Panc1 (cell line): Measurements from ENCODE around the gene IL1RAPL1. TPM values are rescaled to one million over a fixed set of nuclear protein-coding genes. Genes with fewer than 3 reads are reported as not detected.

Experiments used
- ATAC-seq: fragments of 200-7000 bp; cut with Tn5 transposase; 2 replicates; pipeline ENCODE4 v1.9.1; 2020; ENCODE audit warnings: mild to moderate bottlenecking, moderate library complexity
- BruUV-seq: library from RNA; stranded (reverse); fragments of 400-500 nt; replicated peaks from 2 replicates; lab custom pipeline; 2021; lab: Mats Ljungman, UMichigan
- CTCF ChIA-PET: fragments of 300-600 bp; sonication (Branson Sonifier 250); formaldehyde crosslinking; loops from one replicate; lab custom pipeline; 2022; ENCODE audit warnings: antibody characterized with exemption; lab: Charles Lee
- POLR2A ChIA-PET: fragments of 300-600 bp; sonication (Branson Sonifier 250); formaldehyde crosslinking; loops from one replicate; lab custom pipeline; 2022; ENCODE audit warnings: antibody characterized with exemption; lab: Charles Lee
- DNase-seq: peaks from one replicate; pipeline ENCODE4 v3.0.0-alpha.2; 2010; ENCODE audit warnings: low read depth, low spot score
- H3K27ac ChIP-seq: 2 replicates; pipeline ENCODE4 v1.5.1; 2011; ENCODE audit warnings: mild to moderate bottlenecking, low read length, inconsistent platforms
- H3K27me3 ChIP-seq: fragments of 200-500 bp; sonication (Bioruptor generic); 2 replicates; pipeline ENCODE4 v1.6.0; 2014; ENCODE audit warnings: low read length, inconsistent platforms; ENCODE audit not compliant: control insufficient read depth, insufficient read depth
- H3K36me3 ChIP-seq: fragments of 200-500 bp; sonication (Bioruptor generic); 2 replicates; pipeline ENCODE4 v1.5.1; 2014; ENCODE audit warnings: inconsistent platforms, mild to moderate bottlenecking, low read length, moderate library complexity; ENCODE audit not compliant: control insufficient read depth, insufficient read depth
- H3K4me1 ChIP-seq: 2 replicates; pipeline ENCODE4 v1.5.1; 2011; ENCODE audit warnings: inconsistent platforms, mild to moderate bottlenecking, low read length, moderate library complexity; ENCODE audit not compliant: control insufficient read depth, insufficient read depth
- H3K4me3 ChIP-seq, 2 experiments: 2 replicates each; pipeline ENCODE4 v1.5.1; 2011 to 2012; ENCODE audit warnings: low read depth in 2 of 2, low read length in 2 of 2, mild to moderate bottlenecking in 2 of 2, inconsistent platforms in 1 of 2, moderate library complexity in 1 of 2
- H3K9me3 ChIP-seq: fragments of 200-500 bp; sonication (Bioruptor generic); 2 replicates; pipeline ENCODE4 v1.5.1; 2014; ENCODE audit warnings: low read depth, mild to moderate bottlenecking, inconsistent platforms, low read length, moderate library complexity; ENCODE audit not compliant: control insufficient read depth, insufficient read depth
- POLR2AphosphoS5 ChIP-seq: IDR thresholded peaks from 2 replicates; pipeline ENCODE4 v1.6.1; 2012; ENCODE audit warnings: mild to moderate bottlenecking, low read depth, low read length, moderate library complexity
- SIN3A ChIP-seq: IDR thresholded peaks from 2 replicates; pipeline ENCODE4 v1.6.1; 2012; ENCODE audit warnings: low read depth, mild to moderate bottlenecking, low read length, moderate library complexity, borderline replicate concordance; ENCODE audit not compliant: insufficient read depth
- TCF7L2 ChIP-seq: IDR thresholded peaks from 2 replicates; pipeline ENCODE4 v1.6.1; 2011; ENCODE audit warnings: mild to moderate bottlenecking, low read depth, low read length, inconsistent platforms
- in situ Hi-C: cut with HindIII; loops from 2 replicates; pipeline ENCODE4 v1.10.0; 2016; ENCODE audit warnings: low sequenced_read_pairs, low pct_unique_long_range_greater_than_20kb
- intact Hi-C: fragments of 100-400 bp; cut with micrococcal nuclease; formaldehyde crosslinking; loops from one replicate; pipeline ENCODE4 v1.10.0; 2022; ENCODE audit not compliant: unreplicated experiment
- total RNA-seq: library from RNA; stranded (reverse); gene quantifications from one replicate; pipeline ENCODE4 v1.2.1, GENCODE V29; 2021; ENCODE audit not compliant: unreplicated experiment
- TF ChIP-seq, protein P1 (sequence below), 2 experiments: IDR thresholded peaks; 2 replicates each; pipeline ENCODE4 v1.6.1; 2011 to 2012; ENCODE audit warnings: low read depth in 2 of 2, control low read depth in 1 of 2, low read length in 1 of 2, mild to moderate bottlenecking in 1 of 2, moderate library complexity in 1 of 2; ENCODE audit not compliant: insufficient read depth in 1 of 2
- TF ChIP-seq, protein P2 (sequence below): fragments of 450-650 bp; IDR thresholded peaks from 2 replicates; pipeline ENCODE4 v1.5.1; 2017; ENCODE audit warnings: mild to moderate bottlenecking

IL1RAPL1 gene
- total RNA-seq, 1 experiment from 2014 or later: 0.59 TPM

DNA sequence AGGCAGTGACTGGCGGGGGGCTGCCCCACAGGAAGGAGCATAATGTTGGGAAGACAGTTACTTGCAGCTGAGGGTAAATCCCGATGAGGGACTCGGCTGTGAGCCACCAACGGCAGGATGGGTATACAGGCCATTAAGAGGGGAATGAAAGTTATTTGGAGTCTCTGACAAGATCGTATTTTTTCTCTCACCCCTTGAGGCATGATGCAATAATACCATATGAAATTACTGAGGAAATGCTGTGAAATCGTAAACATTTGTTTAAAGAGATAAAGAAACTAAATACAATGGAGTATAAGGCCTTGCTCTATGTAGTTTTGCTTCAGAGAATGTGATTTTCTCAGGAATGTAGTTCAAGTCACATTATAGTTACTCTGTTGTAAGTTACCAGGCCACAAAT is 12.7 kb downstream of the IL1RAPL1 start:
- Histone ChIP-seq H3K4me1 (no peaks in the 10 kb centered on the region), H3K27me3 (no peaks in the 10 kb centered on the region), H3K36me3 (no peaks in the 10 kb centered on the region), H3K4me3 (no peak overlapping the region), H3K9me3 (no peaks in the 10 kb centered on the region), H3K27ac (no peak overlapping the region)
- ChIA-PET CTCF (no interaction called here), POLR2A (no interaction called here)
- TF ChIP-seq POLR2AphosphoS5 (no peak), SIN3A (no peak), TCF7L2 (no peak)
- TF ChIP-seq, protein P1, sequence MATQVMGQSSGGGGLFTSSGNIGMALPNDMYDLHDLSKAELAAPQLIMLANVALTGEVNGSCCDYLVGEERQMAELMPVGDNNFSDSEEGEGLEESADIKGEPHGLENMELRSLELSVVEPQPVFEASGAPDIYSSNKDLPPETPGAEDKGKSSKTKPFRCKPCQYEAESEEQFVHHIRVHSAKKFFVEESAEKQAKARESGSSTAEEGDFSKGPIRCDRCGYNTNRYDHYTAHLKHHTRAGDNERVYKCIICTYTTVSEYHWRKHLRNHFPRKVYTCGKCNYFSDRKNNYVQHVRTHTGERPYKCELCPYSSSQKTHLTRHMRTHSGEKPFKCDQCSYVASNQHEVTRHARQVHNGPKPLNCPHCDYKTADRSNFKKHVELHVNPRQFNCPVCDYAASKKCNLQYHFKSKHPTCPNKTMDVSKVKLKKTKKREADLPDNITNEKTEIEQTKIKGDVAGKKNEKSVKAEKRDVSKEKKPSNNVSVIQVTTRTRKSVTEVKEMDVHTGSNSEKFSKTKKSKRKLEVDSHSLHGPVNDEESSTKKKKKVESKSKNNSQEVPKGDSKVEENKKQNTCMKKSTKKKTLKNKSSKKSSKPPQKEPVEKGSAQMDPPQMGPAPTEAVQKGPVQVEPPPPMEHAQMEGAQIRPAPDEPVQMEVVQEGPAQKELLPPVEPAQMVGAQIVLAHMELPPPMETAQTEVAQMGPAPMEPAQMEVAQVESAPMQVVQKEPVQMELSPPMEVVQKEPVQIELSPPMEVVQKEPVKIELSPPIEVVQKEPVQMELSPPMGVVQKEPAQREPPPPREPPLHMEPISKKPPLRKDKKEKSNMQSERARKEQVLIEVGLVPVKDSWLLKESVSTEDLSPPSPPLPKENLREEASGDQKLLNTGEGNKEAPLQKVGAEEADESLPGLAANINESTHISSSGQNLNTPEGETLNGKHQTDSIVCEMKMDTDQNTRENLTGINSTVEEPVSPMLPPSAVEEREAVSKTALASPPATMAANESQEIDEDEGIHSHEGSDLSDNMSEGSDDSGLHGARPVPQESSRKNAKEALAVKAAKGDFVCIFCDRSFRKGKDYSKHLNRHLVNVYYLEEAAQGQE (IDR thresholded peaks at IDR 0.05; ENCODE audit: insufficient read depth in 1 of 2, low read depth in 2 of 2, low read length in 1 of 2): no peak
- TF ChIP-seq, protein P2, sequence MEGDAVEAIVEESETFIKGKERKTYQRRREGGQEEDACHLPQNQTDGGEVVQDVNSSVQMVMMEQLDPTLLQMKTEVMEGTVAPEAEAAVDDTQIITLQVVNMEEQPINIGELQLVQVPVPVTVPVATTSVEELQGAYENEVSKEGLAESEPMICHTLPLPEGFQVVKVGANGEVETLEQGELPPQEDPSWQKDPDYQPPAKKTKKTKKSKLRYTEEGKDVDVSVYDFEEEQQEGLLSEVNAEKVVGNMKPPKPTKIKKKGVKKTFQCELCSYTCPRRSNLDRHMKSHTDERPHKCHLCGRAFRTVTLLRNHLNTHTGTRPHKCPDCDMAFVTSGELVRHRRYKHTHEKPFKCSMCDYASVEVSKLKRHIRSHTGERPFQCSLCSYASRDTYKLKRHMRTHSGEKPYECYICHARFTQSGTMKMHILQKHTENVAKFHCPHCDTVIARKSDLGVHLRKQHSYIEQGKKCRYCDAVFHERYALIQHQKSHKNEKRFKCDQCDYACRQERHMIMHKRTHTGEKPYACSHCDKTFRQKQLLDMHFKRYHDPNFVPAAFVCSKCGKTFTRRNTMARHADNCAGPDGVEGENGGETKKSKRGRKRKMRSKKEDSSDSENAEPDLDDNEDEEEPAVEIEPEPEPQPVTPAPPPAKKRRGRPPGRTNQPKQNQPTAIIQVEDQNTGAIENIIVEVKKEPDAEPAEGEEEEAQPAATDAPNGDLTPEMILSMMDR: no peak
- BruUV-seq: no TSS peak
- intact Hi-C loops (no loop called here), in situ Hi-C loops (no loop called here)
- ATAC-seq (no peak), DNase-seq (no peak)

DNA sequence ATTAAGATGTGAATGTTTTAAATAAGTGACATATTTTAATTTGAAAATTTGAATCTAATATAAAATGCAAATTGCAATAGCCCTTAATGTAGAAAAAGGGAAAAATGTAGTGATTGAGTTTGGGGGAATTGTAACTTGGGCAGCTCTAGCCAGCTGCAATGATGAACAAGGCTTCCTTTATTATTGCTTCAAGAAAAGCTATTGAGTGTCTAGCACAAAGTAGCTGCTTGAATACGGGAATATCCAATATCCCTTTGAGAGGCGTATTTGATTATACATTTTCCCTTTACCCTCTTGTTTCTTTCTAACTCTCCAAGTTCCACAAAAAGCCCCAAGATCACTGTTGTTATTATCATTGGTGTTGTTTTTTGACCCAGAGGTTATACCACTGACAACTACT is 21.8 kb downstream of the IL1RAPL1 start:
- CTCF ChIA-PET: no interaction called here
- no TSS peak for BruUV-seq

More for the DNA sequence above, 21.8 kb downstream of the IL1RAPL1 start:
- TF ChIP-seq POLR2AphosphoS5: no peak
- TF ChIP-seq SIN3A: no peak
- TF ChIP-seq, protein P1 (IDR thresholded peaks at IDR 0.05; ENCODE audit: insufficient read depth in 1 of 2, low read depth in 2 of 2, low read length in 1 of 2): no peak
- no peak for TF ChIP-seq TCF7L2
- TF ChIP-seq, protein P2: no peak
- no peaks in the 10 kb centered on the region for H3K36me3 ChIP-seq
- no peaks in the 10 kb centered on the region for H3K27me3 ChIP-seq
- ATAC-seq: no peak
- DNase-seq: no peak
- no peaks in the 10 kb centered on the region for H3K9me3 ChIP-seq
- H3K4me1 ChIP-seq: no peaks in the 10 kb centered on the region
- no peak overlapping the region for H3K4me3 ChIP-seq
- POLR2A ChIA-PET: no interaction called here
- intact Hi-C loops (no loop called here), in situ Hi-C loops (no loop called here)
- no peak overlapping the region for H3K27ac ChIP-seq
